Thymus (tissue), 11 donors: Measurements from ENCODE around the gene PROSER3. TPM values are rescaled to one million over a fixed set of nuclear protein-coding genes. Genes with fewer than 3 reads are reported as not detected.

Source experiments
- DNase-seq, 9 donors: peaks; one replicate each; pipeline ENCODE4 v3.0.0-alpha.2; 2013; ENCODE audit warnings: low spot score in 9 of 9, low read depth in 6 of 9, missing footprints in 1 of 9
- H3K27ac ChIP-seq, 2 donors: one replicate each; pipeline ENCODE4 v1.5.1; 2013; ENCODE audit warnings: control low read depth in 1 of 2, low read depth in 1 of 2, low read length in 1 of 2, mild to moderate bottlenecking in 1 of 2, moderate library complexity in 1 of 2
- H3K27me3 ChIP-seq, 2 donors: one replicate each; pipeline ENCODE4 v1.5.1; 2013; ENCODE audit warnings: low read length in 1 of 2; ENCODE audit not compliant: control insufficient read depth in 2 of 2, insufficient read depth in 1 of 2
- H3K36me3 ChIP-seq, 2 donors: one replicate each; pipeline ENCODE4 v1.5.1; 2013; ENCODE audit warnings: low read length in 1 of 2, mild to moderate bottlenecking in 1 of 2, moderate library complexity in 1 of 2; ENCODE audit not compliant: control insufficient read depth in 2 of 2, insufficient read depth in 2 of 2
- H3K4me1 ChIP-seq, 2 donors: one replicate each; pipeline ENCODE4 v1.5.1; 2013; ENCODE audit warnings: low read length in 2 of 2; ENCODE audit not compliant: control insufficient read depth in 2 of 2, insufficient read depth in 2 of 2
- H3K4me3 ChIP-seq, 2 donors: one replicate each; pipeline ENCODE4 v1.5.1; 2013; ENCODE audit warnings: low read length in 2 of 2, control low read depth in 1 of 2, mild to moderate bottlenecking in 1 of 2
- H3K9me3 ChIP-seq, 2 donors: one replicate each; pipeline ENCODE4 v1.5.1; 2013; ENCODE audit warnings: low read length in 1 of 2, mild to moderate bottlenecking in 1 of 2; ENCODE audit not compliant: control insufficient read depth in 2 of 2, insufficient read depth in 1 of 2
- WGBS: extraction: QIAGEN DNeasy Blood & Tissue Kit; methylation state at CpG from one replicate; pipeline ENCODE4 v1.1.7; 2013; 5-methylcytosine and 5-hydroxymethylcytosine counted together
- polyA plus RNA-seq: library from polyadenylated mRNA; stranded (reverse); fragments of 200-250 nt; gene quantifications from one replicate; pipeline ENCODE4 v1.2.3, GENCODE V29; 2013
- total RNA-seq: library from RNA; stranded (reverse); fragments of 120-200 nt; gene quantifications from one replicate; pipeline ENCODE4 v1.2.4, GENCODE V29; 2013
- donor health status: healthy.

PROSER3 gene
- total and polyA plus RNA-seq, 2 donors, result 2.0 to 10.0 TPM

DNA sequence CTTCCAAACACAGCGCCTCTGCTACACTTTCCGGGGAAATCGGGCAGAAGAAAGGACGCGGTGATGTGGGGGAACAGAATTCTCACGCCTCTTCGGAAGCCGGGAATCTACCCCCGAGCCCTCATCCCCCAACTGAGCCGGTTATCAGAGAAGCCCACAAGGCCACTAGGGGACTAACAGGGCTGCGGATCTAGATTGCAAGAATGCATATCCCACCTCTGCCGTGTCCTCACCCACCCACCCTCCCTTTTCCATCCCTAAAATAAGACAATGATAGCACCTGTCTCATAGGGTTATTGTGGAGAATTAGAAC is 16.8 kb upstream of the PROSER3 start:
- 4% methylated on average over 12 of the region's 12 CpGs for WGBS
- no peak for DNase-seq
- Histone ChIP-seq H3K9me3 (peaks cover 0 to 3% of the 10 kb centered on the region in 2 donors), H3K27me3 (no peaks in the 10 kb centered on the region), H3K36me3 (peaks cover 23 to 34% of the 10 kb centered on the region in 2 donors), H3K4me1 (peaks cover 27 to 52% of the 10 kb centered on the region in 2 donors), H3K4me3 (peak overlapping the region; percentile 79), H3K27ac (peak overlapping the region; percentile 96 to 97)

DNA sequence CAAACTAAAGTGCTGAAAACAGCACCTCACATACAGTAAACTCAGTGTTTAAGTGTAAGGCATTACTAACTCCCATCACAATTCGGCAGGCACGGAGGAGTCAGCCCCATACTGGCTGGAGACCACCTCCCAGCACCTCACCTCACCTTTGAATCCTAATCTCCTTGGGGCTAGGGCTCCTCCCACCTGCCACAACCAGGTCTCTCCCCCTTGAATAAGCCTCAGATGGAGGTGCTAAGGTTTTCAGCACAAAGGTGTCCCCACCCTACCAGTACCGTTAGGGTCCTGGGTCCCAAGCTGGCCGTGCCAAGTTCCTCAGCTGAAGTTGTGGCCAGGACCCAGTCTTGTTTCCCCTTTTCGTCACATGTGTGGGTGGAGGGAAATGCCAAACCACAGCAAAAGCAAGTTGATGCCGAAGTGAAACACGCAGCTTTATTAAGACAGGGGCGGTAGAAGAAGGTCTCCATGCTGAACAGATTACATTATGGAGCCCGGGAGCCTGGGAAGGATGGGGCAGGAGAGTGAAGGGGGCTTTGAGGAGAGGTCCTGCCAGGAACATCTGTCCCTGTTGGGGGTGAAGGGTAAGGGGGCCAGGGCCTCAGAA is 15.8 kb upstream of the PROSER3 start, which contains the start of gene IGFLR1:
TSS of gene IGFLR1 (minus strand) at position 332 of the 604 bp plus-strand sequence. CDS start 1,272 bp downstream, outside the sequence.
- 17% methylated on average over 9 of the region's 9 CpGs for WGBS
- peak in 3 of 9 donors; percentile 37 to 81 (median 60) for DNase-seq

DNA sequence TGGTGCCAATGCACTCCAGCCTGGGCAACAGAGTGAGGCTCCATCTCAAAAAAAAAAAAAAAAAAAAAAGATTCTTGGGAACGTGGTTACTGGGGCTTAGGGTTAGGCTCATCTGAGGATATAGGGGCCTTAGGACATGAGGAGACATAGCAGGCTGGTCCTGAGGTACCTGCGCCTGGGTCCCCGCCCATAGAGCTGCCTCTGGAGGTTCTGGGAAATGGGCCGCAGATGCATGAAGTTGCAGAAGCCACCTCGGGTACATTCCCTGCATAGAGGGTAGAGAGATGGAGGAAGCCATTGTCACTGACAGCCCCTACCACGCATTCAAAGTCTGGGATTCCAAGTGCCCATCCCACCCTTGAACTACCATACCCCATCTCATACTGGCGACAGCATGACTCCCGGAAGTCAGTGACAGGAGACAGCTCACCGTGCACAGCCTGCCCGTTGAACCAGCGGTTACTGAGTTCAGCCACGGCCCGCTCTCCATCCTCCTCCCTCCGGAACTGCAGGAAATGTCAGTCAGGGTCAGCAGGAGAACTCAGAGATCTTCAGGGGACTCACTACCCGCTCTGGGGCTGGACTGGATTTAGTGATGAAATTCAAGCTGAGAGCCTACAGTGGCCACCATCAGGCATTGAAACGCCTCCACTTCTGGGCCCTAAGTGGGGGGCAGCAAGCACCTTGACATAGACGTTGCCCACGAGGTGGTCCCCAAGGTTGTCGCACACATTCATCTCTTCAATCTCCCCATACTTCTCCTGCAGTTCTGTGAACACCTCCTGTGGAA is 14.1 kb upstream of the PROSER3 start:
- peaks cover 2 to 9% of the 10 kb centered on the region in 2 donors for H3K36me3 ChIP-seq
- H3K27ac ChIP-seq, result peak overlapping the region; percentile 98 to 100
- H3K9me3 ChIP-seq, result peaks cover 0 to 3% of the 10 kb centered on the region in 2 donors
- H3K4me3 ChIP-seq, result peak overlapping the region in 1 of 2 donors; percentile 90
- 94% methylated on average over 19 of the region's 19 CpGs for WGBS
- peaks cover 30 to 59% of the 10 kb centered on the region in 2 donors for H3K4me1 ChIP-seq
- no peaks in the 10 kb centered on the region for H3K27me3 ChIP-seq
- no peak for DNase-seq

More for the DNA sequence above, 15.8 kb upstream of the PROSER3 start, which contains the start of gene IGFLR1:
- Histone ChIP-seq H3K9me3 (peaks cover 0 to 3% of the 10 kb centered on the region in 2 donors), H3K4me1 (peaks cover 30 to 53% of the 10 kb centered on the region in 2 donors), H3K36me3 (peaks cover 14 to 25% of the 10 kb centered on the region in 2 donors), H3K27me3 (no peaks in the 10 kb centered on the region), H3K27ac (peak within 1 kb of the TSS; percentile 96 to 97), H3K4me3 (peak within 1 kb of the TSS; percentile 8 to 79)

DNA sequence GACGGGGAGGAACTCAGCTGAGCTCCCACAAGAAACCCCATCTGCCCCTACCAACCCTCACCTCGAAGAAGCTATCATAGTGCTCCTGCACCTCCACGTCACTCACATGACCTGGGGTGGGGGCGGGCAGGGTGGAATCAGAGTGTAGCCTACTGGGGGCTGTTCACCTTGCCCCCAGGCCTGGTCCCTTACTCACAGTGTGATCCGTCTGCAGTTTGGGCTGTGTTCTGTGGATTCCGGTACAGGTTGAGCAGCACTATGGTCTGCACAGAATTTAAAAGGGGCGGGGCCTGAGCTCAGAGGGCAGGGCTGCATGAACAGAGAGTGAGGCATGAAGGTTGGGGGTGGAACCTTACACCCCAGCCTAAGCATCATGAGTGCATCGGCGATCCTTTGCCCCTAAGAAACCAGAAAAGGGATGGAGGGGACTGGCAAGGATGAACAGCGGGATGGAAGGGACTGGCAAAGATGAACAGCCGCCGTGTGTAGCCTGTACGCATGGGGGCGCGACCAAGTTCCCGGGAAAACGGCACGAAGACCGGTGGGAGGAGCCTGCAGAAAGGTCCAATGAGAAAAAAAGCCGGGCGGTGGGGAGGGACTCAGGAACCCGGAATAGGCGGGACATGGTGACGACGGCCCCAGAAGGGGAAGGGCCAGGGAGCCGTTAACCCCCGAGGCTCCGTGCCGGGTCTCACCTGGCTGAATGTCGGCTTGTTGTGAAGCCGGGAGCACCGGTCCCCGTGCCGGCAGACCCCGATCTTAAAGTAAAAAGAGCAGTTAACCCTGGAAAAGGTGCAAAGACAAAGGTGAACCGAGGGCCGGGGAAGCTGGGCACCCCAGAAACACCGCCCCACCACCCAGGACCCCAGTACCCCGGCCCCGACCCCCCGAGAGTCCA is 13.3 kb upstream of the PROSER3 start:
- H3K9me3 ChIP-seq, result peaks cover 0 to 3% of the 10 kb centered on the region in 2 donors
- peak; percentile 88 to 98 (median 94) for DNase-seq
- H3K4me1 ChIP-seq, result peaks cover 34 to 64% of the 10 kb centered on the region in 2 donors
- peak overlapping the region; percentile 98 to 100 for H3K27ac ChIP-seq
- H3K36me3 ChIP-seq, result peaks cover 0 to 3% of the 10 kb centered on the region in 2 donors
- H3K27me3 ChIP-seq, result no peaks in the 10 kb centered on the region
- 8% methylated on average over 41 of the region's 41 CpGs for WGBS
- peak overlapping the region; percentile 89 to 90 for H3K4me3 ChIP-seq

DNA sequence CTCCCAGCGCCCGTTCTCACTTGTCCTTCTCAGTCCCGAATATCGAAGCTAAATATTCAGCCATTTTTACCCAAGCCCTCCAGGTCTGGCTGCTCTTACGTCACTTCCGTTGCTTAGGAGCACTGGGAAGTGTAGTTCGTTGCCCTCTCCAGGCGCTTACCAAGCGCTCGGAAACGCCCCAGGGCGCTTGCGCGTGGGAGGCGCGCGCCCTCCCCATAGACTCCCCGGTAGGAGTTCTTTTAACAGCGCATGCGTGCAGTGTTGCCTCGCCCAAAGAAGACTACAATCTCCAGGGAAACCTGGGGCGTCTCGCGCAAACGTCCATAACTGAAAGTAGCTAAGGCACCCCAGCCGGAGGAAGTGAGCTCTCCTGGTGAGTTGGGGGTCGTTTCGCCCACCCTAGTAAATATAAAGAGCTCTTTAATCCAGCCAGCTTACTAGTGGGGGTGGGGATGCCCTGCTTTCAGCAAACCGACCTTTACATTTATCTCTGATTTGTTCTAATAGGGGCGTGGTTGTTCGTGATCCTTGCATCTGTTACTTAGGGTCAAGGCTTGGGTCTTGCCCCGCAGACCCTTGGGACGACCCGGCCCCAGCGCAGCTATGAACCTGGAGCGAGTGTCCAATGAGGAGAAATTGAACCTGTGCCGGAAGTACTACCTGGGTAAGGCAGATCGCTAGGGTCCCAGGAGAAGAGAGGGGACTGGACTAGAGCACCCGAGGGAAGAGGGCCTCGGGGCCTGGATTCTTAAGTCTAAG is 12.5 kb upstream of the PROSER3 start, which contains the start of the genes PSENEN and U2AF1L4:
TSS of gene PSENEN (plus strand) at position 324 of the 759 bp plus-strand sequence. CDS start at position 604, 280 bp downstream.
TSS of gene U2AF1L4 (minus strand) at position 91 of the 759 bp plus-strand sequence. CDS start at position 64, 27 bp downstream.
- no peaks in the 10 kb centered on the region for H3K27me3 ChIP-seq
- peaks cover 30 to 59% of the 10 kb centered on the region in 2 donors for H3K4me1 ChIP-seq
- WGBS, result under 1% methylated on average over 40 of the region's 40 CpGs

DNA sequence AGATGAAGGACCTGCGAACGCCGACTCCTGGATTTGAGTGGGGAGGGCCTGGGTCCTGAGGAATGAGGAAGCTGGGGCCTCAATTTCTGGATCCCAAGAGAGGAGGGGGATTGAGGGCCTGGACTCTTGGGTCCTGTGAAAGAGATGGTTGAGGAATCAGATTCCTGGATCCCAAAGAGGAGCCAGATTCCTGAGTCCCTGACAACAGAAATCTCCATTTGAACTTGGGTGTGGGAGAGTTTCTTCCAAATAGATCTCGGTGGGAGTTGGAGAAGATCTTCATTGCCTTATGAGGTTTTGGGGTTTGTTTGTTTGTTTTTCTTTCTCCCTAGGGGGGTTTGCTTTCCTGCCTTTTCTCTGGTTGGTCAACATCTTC is 11.9 kb upstream of the PROSER3 start:
- H3K4me1 ChIP-seq, result peaks cover 30 to 54% of the 10 kb centered on the region in 2 donors
- peak overlapping the region in 1 of 2 donors; percentile 98 for H3K27ac ChIP-seq
- WGBS, result 24% methylated on average over 4 of the region's 4 CpGs
- peaks cover 0 to 3% of the 10 kb centered on the region in 2 donors for H3K9me3 ChIP-seq
- H3K27me3 ChIP-seq, result no peaks in the 10 kb centered on the region
- DNase-seq, result no peak
- H3K4me3 ChIP-seq, result peak overlapping the region; percentile 89 to 90
- peaks cover 0 to 3% of the 10 kb centered on the region in 2 donors for H3K36me3 ChIP-seq

More for the DNA sequence above, 12.5 kb upstream of the PROSER3 start, which contains the start of the genes PSENEN and U2AF1L4:
- Histone ChIP-seq H3K27ac (peak within 1 kb of the TSS; percentile 98 to 100), H3K9me3 (peaks cover 0 to 3% of the 10 kb centered on the region in 2 donors), H3K4me3 (peak within 1 kb of the TSS; percentile 89 to 90), H3K36me3 (peaks cover 0 to 3% of the 10 kb centered on the region in 2 donors)
- peak; percentile 94 to 100 (median 99) for DNase-seq

DNA sequence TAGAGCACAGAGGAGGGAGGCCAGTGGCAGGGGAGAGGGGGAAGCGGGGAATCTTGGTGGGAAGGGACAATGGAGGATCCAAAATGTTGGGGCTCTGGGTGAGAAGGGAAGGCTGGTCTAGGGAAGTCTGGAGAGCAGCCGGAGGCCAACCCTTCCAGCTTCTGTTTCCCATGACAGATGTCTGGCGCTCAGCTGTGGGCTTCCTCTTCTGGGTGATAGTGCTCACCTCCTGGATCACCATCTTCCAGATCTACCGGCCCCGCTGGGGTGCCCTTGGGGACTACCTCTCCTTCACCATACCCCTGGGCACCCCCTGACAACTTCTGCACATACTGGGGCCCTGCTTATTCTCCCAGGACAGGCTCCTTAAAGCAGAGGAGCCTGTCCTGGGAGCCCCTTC is 11.4 kb upstream of the PROSER3 start:
- H3K36me3 ChIP-seq, result peaks cover 0 to 3% of the 10 kb centered on the region in 2 donors
- no peak overlapping the region for H3K4me3 ChIP-seq
- peaks cover 0 to 3% of the 10 kb centered on the region in 2 donors for H3K9me3 ChIP-seq
- WGBS, result 96% methylated on average over 5 of the region's 5 CpGs
- no peak overlapping the region for H3K27ac ChIP-seq
- no peak for DNase-seq
- H3K4me1 ChIP-seq, result peaks cover 29 to 49% of the 10 kb centered on the region in 2 donors
- no peaks in the 10 kb centered on the region for H3K27me3 ChIP-seq
